Mesenchymal stem cell (in vitro differentiated cells and primary cell): ENCODE results near the gene GALNT16.

Experiments used
- DNase-seq: peaks from one replicate; pipeline ENCODE4 v3.0.0-alpha.2; 2013
- H2AFZ ChIP-seq: one replicate; pipeline ENCODE4 v1.6.1; 2013; ENCODE audit warnings: low read depth, mild to moderate bottlenecking, control low read depth, inconsistent platforms, low read length, moderate library complexity
- H2AK5ac ChIP-seq: 2 replicates; pipeline ENCODE4 v1.6.1; 2013; ENCODE audit warnings: low read length, moderate library complexity, mild to moderate bottlenecking, inconsistent platforms; ENCODE audit not compliant: severe bottlenecking
- H2BK120ac ChIP-seq: one replicate; pipeline ENCODE4 v1.6.1; 2013; ENCODE audit warnings: low read depth, mild to moderate bottlenecking, inconsistent platforms, low read length, moderate library complexity
- H2BK12ac ChIP-seq, 2 experiments: one replicate each; pipeline ENCODE4 v1.6.1; 2013; ENCODE audit warnings: inconsistent platforms in 2 of 2, low read length in 2 of 2, mild to moderate bottlenecking in 2 of 2, moderate library complexity in 2 of 2, control low read depth in 1 of 2
- H2BK15ac ChIP-seq: one replicate; pipeline ENCODE4 v1.6.1; 2013; ENCODE audit warnings: mild to moderate bottlenecking, low read depth, inconsistent platforms; ENCODE audit not compliant: poor library complexity, severe bottlenecking
- H2BK5ac ChIP-seq: 2 replicates; pipeline ENCODE4 v1.6.1; 2013; ENCODE audit warnings: low read depth, mild to moderate bottlenecking, low read length, control low read depth, inconsistent platforms; ENCODE audit not compliant: poor library complexity, severe bottlenecking
- H3K14ac ChIP-seq, 2 experiments: one replicate each; pipeline ENCODE4 v1.6.1; 2013; ENCODE audit warnings: inconsistent platforms in 2 of 2, low read length in 2 of 2, control low read depth in 1 of 2, mild to moderate bottlenecking in 1 of 2, moderate library complexity in 1 of 2
- H3K18ac ChIP-seq, 2 experiments: one replicate each; pipeline ENCODE4 v1.6.1; 2013; ENCODE audit warnings: inconsistent platforms in 2 of 2, low read length in 2 of 2, control low read depth in 1 of 2, low read depth in 1 of 2, mild to moderate bottlenecking in 1 of 2
- H3K23ac ChIP-seq, 2 experiments: one replicate each; pipeline ENCODE4 v1.6.1; 2013; ENCODE audit warnings: inconsistent platforms in 2 of 2, low read length in 2 of 2, mild to moderate bottlenecking in 2 of 2, moderate library complexity in 2 of 2, control low read depth in 1 of 2
- H3K27ac ChIP-seq: 2 replicates; pipeline ENCODE4 v1.5.1; 2013; ENCODE audit warnings: mild to moderate bottlenecking, moderate library complexity, low read length, control low read depth, inconsistent platforms; ENCODE audit not compliant: poor library complexity, severe bottlenecking
- H3K27me3 ChIP-seq, 2 experiments: 2 replicates each; pipeline versions ENCODE4 v1.6.1 to v1.7.0; 2013; ENCODE audit warnings: low read length in 2 of 2, mild to moderate bottlenecking in 2 of 2, moderate library complexity in 2 of 2, control low read depth in 1 of 2, inconsistent platforms in 1 of 2; ENCODE audit not compliant: control insufficient read depth in 1 of 2, insufficient read depth in 1 of 2
- H3K36me3 ChIP-seq, 2 experiments: 2 replicates each; pipeline versions ENCODE4 v1.6.1 to v1.7.0; 2013; ENCODE audit warnings: low read length in 2 of 2, control low read depth in 1 of 2, inconsistent platforms in 1 of 2, low read depth in 1 of 2, mild to moderate bottlenecking in 1 of 2; ENCODE audit not compliant: insufficient read depth in 2 of 2, control insufficient read depth in 1 of 2
- H3K4ac ChIP-seq, 2 experiments: one replicate each; pipeline ENCODE4 v1.6.1; 2013; ENCODE audit warnings: inconsistent platforms in 2 of 2, low read length in 2 of 2, mild to moderate bottlenecking in 2 of 2, moderate library complexity in 2 of 2, control low read depth in 1 of 2, low read depth in 1 of 2
- H3K4me1 ChIP-seq: 2 replicates; pipeline ENCODE4 v1.6.1; 2013; ENCODE audit warnings: low read depth, low read length, control low read depth; ENCODE audit not compliant: control insufficient read depth, insufficient read depth
- H3K4me2 ChIP-seq: 2 replicates; pipeline ENCODE4 v1.6.1; 2013; ENCODE audit warnings: low read length, mild to moderate bottlenecking, inconsistent platforms; ENCODE audit not compliant: poor library complexity, severe bottlenecking
- H3K4me3 ChIP-seq, 2 experiments: 2 replicates each; pipeline versions ENCODE4 v1.5.1 to v1.7.0; 2013; ENCODE audit warnings: low read length in 2 of 2, mild to moderate bottlenecking in 2 of 2, control low read depth in 1 of 2, low read depth in 1 of 2; ENCODE audit not compliant: insufficient read depth in 1 of 2
- H3K79me1 ChIP-seq: replicated peaks from 2 replicates; pipeline ENCODE4 v1.6.1; 2013; ENCODE audit warnings: mild to moderate bottlenecking, control low read depth, low read length, inconsistent platforms; ENCODE audit not compliant: poor library complexity, severe bottlenecking
- H3K9ac ChIP-seq: 2 replicates; pipeline ENCODE4 v1.7.0; 2013; ENCODE audit warnings: mild to moderate bottlenecking, low read length, moderate library complexity
- H3K9me3 ChIP-seq: 2 replicates; pipeline ENCODE4 v1.7.0; 2013; ENCODE audit warnings: mild to moderate bottlenecking, low read length; ENCODE audit not compliant: control insufficient read depth
- H4K8ac ChIP-seq: one replicate; pipeline ENCODE4 v1.6.1; 2013; ENCODE audit warnings: inconsistent platforms, mild to moderate bottlenecking, low read length, moderate library complexity
- H4K91ac ChIP-seq: one replicate; pipeline ENCODE4 v1.6.1; 2013; ENCODE audit warnings: mild to moderate bottlenecking, low read length, inconsistent platforms
- WGBS: methylation state at CpG from one replicate; pipeline ENCODE4 v1.1.7; 2013; ENCODE audit warnings: mixed read lengths; 5-methylcytosine and 5-hydroxymethylcytosine counted together

Gene GALNT16

DNA sequence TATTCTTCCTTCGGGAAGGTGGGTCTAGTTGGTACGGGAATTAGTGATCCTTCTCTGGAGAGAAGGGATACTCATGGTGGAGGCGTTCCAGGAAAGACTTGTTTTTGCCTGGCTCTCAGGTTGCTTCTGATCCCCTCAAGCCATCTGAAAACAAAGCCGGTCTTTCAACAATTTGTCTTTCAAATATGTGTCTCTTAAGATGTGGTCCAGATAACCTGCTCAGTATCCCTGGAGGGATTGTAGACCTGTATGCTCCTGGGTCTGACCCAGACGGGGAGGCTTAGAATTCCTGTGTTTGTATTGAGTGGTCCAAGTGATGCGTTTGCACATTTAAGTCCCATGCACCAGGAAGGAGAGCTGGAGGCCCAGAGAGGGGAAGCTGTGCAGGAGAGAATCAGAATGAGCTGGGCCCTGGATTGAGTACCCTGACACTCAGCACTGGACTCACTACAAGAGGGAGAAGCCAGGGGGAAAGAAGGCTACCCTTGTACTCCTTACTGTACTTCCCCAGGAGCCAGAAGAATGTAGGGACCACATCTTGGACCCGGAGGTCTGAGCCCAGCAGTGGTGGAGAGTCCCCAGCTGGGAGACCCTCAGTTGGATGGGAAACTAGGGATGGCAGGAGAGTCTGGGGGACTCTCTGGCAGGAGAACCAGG is 97.7 kb downstream of the GALNT16 start:
- H3K23ac ChIP-seq = no peak overlapping the region
- H4K91ac ChIP-seq = no peak overlapping the region
- no peak overlapping the region for H2AFZ ChIP-seq
- H2AK5ac ChIP-seq = no peak overlapping the region
- H3K4me2 ChIP-seq = no peak overlapping the region
- no peaks in the 10 kb centered on the region for H3K9me3 ChIP-seq
- H2BK15ac ChIP-seq = no peak overlapping the region
- H3K4me1 ChIP-seq = peaks cover 12% of the 10 kb centered on the region
- no peak overlapping the region for H3K14ac ChIP-seq
- no peak overlapping the region for H2BK5ac ChIP-seq
- WGBS = 79% methylated on average over 7 of the region's 7 CpGs
- no peak for DNase-seq
- no peak overlapping the region for H3K27ac ChIP-seq
- no peak overlapping the region for H3K18ac ChIP-seq
- no peak overlapping the region for H4K8ac ChIP-seq
- no peak overlapping the region for H3K4me3 ChIP-seq
- H3K4ac ChIP-seq = no peak overlapping the region
- H3K9ac ChIP-seq = no peak overlapping the region
- no peaks in the 10 kb centered on the region for H3K79me1 ChIP-seq
- peaks cover 0 to 33% of the 10 kb centered on the region in 2 experiments for H3K27me3 ChIP-seq
- H3K36me3 ChIP-seq = no peaks in the 10 kb centered on the region
- no peak overlapping the region for H2BK120ac ChIP-seq
- no peak overlapping the region for H2BK12ac ChIP-seq

DNA sequence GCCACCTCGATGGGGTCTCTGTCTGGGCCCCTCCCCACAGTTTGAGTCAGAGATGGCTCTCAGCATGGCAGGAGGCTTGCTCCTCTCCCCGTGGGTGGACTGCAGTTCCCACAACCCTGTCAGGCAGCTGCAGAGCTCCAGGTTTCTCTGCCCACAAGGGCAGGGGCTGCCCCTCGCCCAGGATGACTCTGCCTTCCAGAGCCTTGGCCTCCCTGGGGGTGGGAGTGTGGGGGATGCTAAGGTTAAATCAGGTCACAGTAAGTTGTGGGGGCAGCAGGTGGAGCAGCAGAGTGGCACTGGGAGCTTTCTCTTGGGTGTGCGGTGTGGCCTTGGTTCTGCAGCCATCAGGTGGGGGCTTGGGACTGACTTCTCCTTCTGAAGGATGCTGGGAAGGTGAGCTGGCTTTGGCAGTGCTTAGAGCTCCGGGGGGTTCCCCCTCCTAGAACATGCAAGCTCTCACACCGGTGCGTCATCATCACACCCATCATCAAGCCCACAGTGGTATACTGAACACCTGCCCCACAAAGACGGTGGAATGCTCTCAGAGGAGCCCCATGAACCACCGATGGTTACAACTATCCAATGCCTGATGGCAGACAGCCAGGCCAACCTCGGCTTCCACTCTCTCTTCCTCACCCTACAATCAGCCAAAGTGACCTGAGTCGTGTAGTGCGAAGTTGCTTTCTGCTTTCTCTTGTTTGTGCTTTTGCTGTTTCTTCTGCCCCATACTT is 98.4 kb downstream of the GALNT16 start:
- Histone ChIP-seq H4K91ac (no peak overlapping the region), H3K4me1 (peaks cover 13% of the 10 kb centered on the region), H2BK12ac (no peak overlapping the region), H3K4ac (no peak overlapping the region), H3K14ac (no peak overlapping the region), H3K4me2 (no peak overlapping the region), H3K18ac (no peak overlapping the region), H3K9me3 (no peaks in the 10 kb centered on the region), H3K9ac (no peak overlapping the region), H2BK15ac (no peak overlapping the region), H3K36me3 (no peaks in the 10 kb centered on the region), H3K27me3 (peaks cover 0 to 35% of the 10 kb centered on the region in 2 experiments), H2AK5ac (no peak overlapping the region), H3K23ac (no peak overlapping the region), H3K4me3 (no peak overlapping the region), H2BK5ac (no peak overlapping the region), H2BK120ac (no peak overlapping the region), H4K8ac (no peak overlapping the region), H2AFZ (no peak overlapping the region), H3K27ac (no peak overlapping the region), H3K79me1 (no peaks in the 10 kb centered on the region)
- no peak for DNase-seq
- 78% methylated on average over 11 of the region's 12 CpGs for WGBS

DNA sequence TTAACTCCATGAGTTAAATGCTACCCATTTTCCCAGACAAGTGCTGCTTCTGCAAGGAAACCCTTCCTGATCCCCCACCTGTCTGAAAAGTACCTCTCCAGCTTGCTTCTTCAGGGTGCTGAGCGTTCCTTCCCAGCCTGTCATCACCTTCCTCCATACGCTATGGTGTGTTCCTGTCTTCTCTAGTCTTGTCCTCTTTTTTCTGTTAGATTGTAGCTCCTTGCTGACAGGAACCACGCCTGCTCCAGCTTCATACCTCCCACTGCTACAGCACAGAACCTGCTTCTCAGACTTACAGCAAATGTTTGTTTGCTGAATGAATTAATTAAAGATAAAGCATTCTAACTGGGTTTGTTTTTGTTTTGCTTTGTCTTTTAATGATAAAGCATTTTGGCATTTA is 99.0 kb downstream of the GALNT16 start:
- H3K4me3 ChIP-seq = no peak overlapping the region
- no peak overlapping the region for H3K18ac ChIP-seq
- no peak overlapping the region for H2AFZ ChIP-seq
- H3K14ac ChIP-seq = no peak overlapping the region
- no peak overlapping the region for H4K8ac ChIP-seq
- H3K23ac ChIP-seq = no peak overlapping the region
- H3K27me3 ChIP-seq = peaks cover 0 to 35% of the 10 kb centered on the region in 2 experiments
- H3K4me2 ChIP-seq = no peak overlapping the region
- H3K79me1 ChIP-seq = no peaks in the 10 kb centered on the region
- H3K4me1 ChIP-seq = peaks cover 13% of the 10 kb centered on the region
- no peaks in the 10 kb centered on the region for H3K36me3 ChIP-seq
- no peak overlapping the region for H2BK15ac ChIP-seq
- no peak for DNase-seq
- H4K91ac ChIP-seq = no peak overlapping the region
- no peak overlapping the region for H2BK120ac ChIP-seq
- 86% methylated on average over 3 of the region's 3 CpGs for WGBS
- no peak overlapping the region for H2BK5ac ChIP-seq
- no peak overlapping the region for H3K4ac ChIP-seq
- H3K9ac ChIP-seq = no peak overlapping the region
- no peak overlapping the region for H2AK5ac ChIP-seq
- H3K27ac ChIP-seq = no peak overlapping the region
- no peak overlapping the region for H2BK12ac ChIP-seq
- no peaks in the 10 kb centered on the region for H3K9me3 ChIP-seq

DNA sequence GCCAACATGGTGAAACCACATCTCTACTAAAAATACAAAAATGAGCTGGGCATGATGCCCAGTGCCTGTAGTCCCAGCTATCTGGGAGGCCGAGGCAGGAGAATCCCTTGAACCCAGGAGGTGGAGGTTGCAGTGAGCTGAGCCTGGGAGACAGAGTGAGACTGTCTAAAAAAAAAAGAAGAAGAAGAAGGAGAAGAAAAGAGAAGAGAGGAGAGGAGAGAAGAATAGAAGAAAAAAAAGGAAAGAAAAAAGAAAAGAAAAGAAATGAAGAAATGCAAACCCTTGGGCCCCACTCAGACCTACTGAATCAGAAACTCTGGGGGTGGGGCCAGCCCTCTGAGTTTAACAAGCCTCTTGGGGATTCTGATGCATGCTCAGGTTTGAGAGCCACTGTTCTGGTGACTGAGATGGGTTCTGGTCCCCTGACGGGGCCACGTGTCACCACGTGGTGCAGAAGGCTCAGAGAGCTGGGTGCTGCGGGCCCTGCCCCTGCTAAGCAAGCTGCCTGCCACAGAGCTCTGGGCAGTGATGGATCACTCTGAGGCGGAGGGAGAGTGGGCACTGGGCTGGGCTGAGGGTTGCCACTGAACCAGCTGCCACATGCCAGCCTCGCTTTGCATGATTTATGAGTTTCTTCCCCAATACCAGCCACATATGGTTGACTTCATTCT is 100.6 kb downstream of the GALNT16 start:
- Histone ChIP-seq H3K23ac (no peak overlapping the region), H3K79me1 (no peaks in the 10 kb centered on the region), H3K9me3 (no peaks in the 10 kb centered on the region), H2AFZ (no peak overlapping the region), H3K18ac (no peak overlapping the region), H4K8ac (no peak overlapping the region), H2BK120ac (no peak overlapping the region), H2BK5ac (no peak overlapping the region), H2BK15ac (no peak overlapping the region), H3K14ac (no peak overlapping the region), H3K4me3 (no peak overlapping the region), H3K36me3 (no peaks in the 10 kb centered on the region), H3K4ac (no peak overlapping the region), H3K4me1 (peaks cover 7% of the 10 kb centered on the region), H3K27me3 (peaks cover 0 to 35% of the 10 kb centered on the region in 2 experiments), H3K4me2 (no peak overlapping the region), H4K91ac (no peak overlapping the region), H2BK12ac (no peak overlapping the region), H2AK5ac (no peak overlapping the region), H3K9ac (no peak overlapping the region), H3K27ac (no peak overlapping the region)
- 86% methylated on average over 7 of the region's 7 CpGs for WGBS
- no peak for DNase-seq
